Liver (tissue), 9 donors: Measurements from ENCODE around the gene SIK2. TPM values are rescaled to one million over a fixed set of nuclear protein-coding genes. Genes with fewer than 3 reads are reported as not detected.

Experiments
- DNase-seq: peaks from one replicate; pipeline ENCODE4 v3.0.0-alpha.2; 2017; ENCODE audit warnings: low spot score
- H3K27ac ChIP-seq, 2 donors: one replicate each; pipeline ENCODE4 v1.7.0; 2013; ENCODE audit warnings: inconsistent platforms in 2 of 2, low read length in 2 of 2, control low read depth in 1 of 2, low read depth in 1 of 2, mild to moderate bottlenecking in 1 of 2
- H3K27me3 ChIP-seq, 4 donors: one replicate each; pipeline versions ENCODE4 v1.6.1 to v1.7.0; 2013; ENCODE audit warnings: low read length in 3 of 4, inconsistent platforms in 1 of 4, mild to moderate bottlenecking in 1 of 4, moderate library complexity in 1 of 4; ENCODE audit not compliant: control insufficient read depth in 4 of 4, insufficient read depth in 4 of 4
- H3K36me3 ChIP-seq, 4 donors: one replicate each; pipeline versions ENCODE4 v1.6.1 to v1.7.0; 2013; ENCODE audit warnings: low read length in 3 of 4, mild to moderate bottlenecking in 3 of 4, low read depth in 1 of 4, moderate library complexity in 1 of 4; ENCODE audit not compliant: control insufficient read depth in 4 of 4, insufficient read depth in 3 of 4
- H3K4me1 ChIP-seq, 4 donors: one replicate each; pipeline versions ENCODE4 v1.6.1 to v1.7.0; 2013; ENCODE audit warnings: low read length in 3 of 4, mild to moderate bottlenecking in 3 of 4, moderate library complexity in 1 of 4; ENCODE audit not compliant: control insufficient read depth in 4 of 4, insufficient read depth in 4 of 4
- H3K4me3 ChIP-seq, 3 donors: one replicate each; pipeline versions ENCODE4 v1.6.1 to v1.7.0; 2013; ENCODE audit warnings: low read length in 3 of 3, control low read depth in 1 of 3, low read depth in 1 of 3, mild to moderate bottlenecking in 1 of 3
- H3K9ac ChIP-seq, 2 donors: one replicate each; pipeline ENCODE4 v1.7.0; 2013; ENCODE audit warnings: low read length in 2 of 2, mild to moderate bottlenecking in 2 of 2, moderate library complexity in 2 of 2, control low read depth in 1 of 2, low read depth in 1 of 2
- H3K9me3 ChIP-seq, 4 donors: one replicate each; pipeline versions ENCODE4 v1.6.1 to v1.7.0; 2013; ENCODE audit warnings: low read length in 3 of 4; ENCODE audit not compliant: control insufficient read depth in 4 of 4
- ATF3 ChIP-seq: IDR thresholded peaks from 2 replicates; pipeline ENCODE4 v1.6.1; 2016; ENCODE audit warnings: antibody characterized with exemption
- CTCF ChIP-seq: fragments of 150-350 bp; IDR thresholded peaks from 2 replicates; pipeline ENCODE4 v1.5.1; 2017; ENCODE audit warnings: improper control_type of control experiment, low read depth, low read length; ENCODE audit not compliant: missing input control
- EGR1 ChIP-seq, 2 donors: IDR thresholded peaks; 2 replicates each; pipeline ENCODE4 v1.6.1; 2016 to 2018; ENCODE audit warnings: antibody characterized with exemption in 2 of 2, low read depth in 2 of 2
- FOXA1 ChIP-seq: IDR thresholded peaks from 2 replicates; pipeline ENCODE4 v1.6.1; 2016; ENCODE audit warnings: antibody characterized with exemption
- FOXA2 ChIP-seq: IDR thresholded peaks from 2 replicates; pipeline ENCODE4 v1.6.1; 2016; ENCODE audit warnings: antibody characterized with exemption
- GABPA ChIP-seq, 2 donors: IDR thresholded peaks in 1 of 2; conservative IDR thresholded peaks in 1 of 2; 2 replicates each; pipeline ENCODE4 v1.6.1; 2016; ENCODE audit warnings: antibody characterized with exemption in 2 of 2, mild to moderate bottlenecking in 1 of 2, moderate library complexity in 1 of 2
- HNF4A ChIP-seq, 2 donors: conservative IDR thresholded peaks; 2 replicates each; pipeline ENCODE4 v1.6.1; 2016; ENCODE audit warnings: antibody characterized with exemption in 2 of 2, mild to moderate bottlenecking in 2 of 2
- HNF4G ChIP-seq: IDR thresholded peaks from 2 replicates; pipeline ENCODE4 v1.6.1; 2016; ENCODE audit warnings: antibody characterized with exemption
- JUND ChIP-seq, 2 donors: IDR thresholded peaks; 2 replicates each; pipeline ENCODE4 v1.6.1; 2016; ENCODE audit warnings: antibody characterized with exemption in 2 of 2
- NR2F2 ChIP-seq: IDR thresholded peaks from 2 replicates; pipeline ENCODE4 v1.6.1; 2016; ENCODE audit warnings: antibody characterized with exemption
- RAD21 ChIP-seq, 2 donors: IDR thresholded peaks; 2 replicates each; pipeline ENCODE4 v1.6.1; 2016; ENCODE audit warnings: antibody characterized with exemption in 2 of 2, mild to moderate bottlenecking in 2 of 2
- RXRA ChIP-seq, 2 donors: IDR thresholded peaks; 2 replicates each; pipeline ENCODE4 v1.6.1; 2017 to 2018; ENCODE audit warnings: antibody characterized with exemption in 2 of 2, mild to moderate bottlenecking in 1 of 2
- SP1 ChIP-seq: IDR thresholded peaks from 2 replicates; pipeline ENCODE4 v1.6.1; 2018; ENCODE audit warnings: antibody characterized with exemption, mild to moderate bottlenecking
- TAF1 ChIP-seq: conservative IDR thresholded peaks from 2 replicates; pipeline ENCODE4 v1.6.1; 2016; ENCODE audit warnings: antibody characterized with exemption, mild to moderate bottlenecking
- YY1 ChIP-seq: IDR thresholded peaks from 2 replicates; pipeline ENCODE4 v1.6.1; 2016; ENCODE audit warnings: antibody characterized with exemption, mild to moderate bottlenecking
- ZBTB33 ChIP-seq: IDR thresholded peaks from 2 replicates; pipeline ENCODE4 v1.6.1; 2016; ENCODE audit warnings: antibody characterized with exemption
- WGBS: extraction: QIAGEN DNeasy Blood & Tissue Kit; methylation state at CpG from one replicate; pipeline ENCODE4 v1.1.7; 2013; 5-methylcytosine and 5-hydroxymethylcytosine counted together
- polyA plus RNA-seq, 2 donors: library from polyadenylated mRNA; stranded (reverse) in 1 of 2; unstranded in 1 of 2; fragments of 200-250 nt in 1 of 2; fragments of >200 nt in 1 of 2; fragmentation: Nextera tagmentation in 1 of 2; extraction: Ambion mirVana in 1 of 2; gene quantifications; one replicate each; pipeline versions ENCODE4 v1.2.1 to v1.2.3, GENCODE V29; 2013 to 2015
- total RNA-seq, 2 donors: library from RNA; depleted of rRNA; stranded (reverse); fragments of >200 nt; gene quantifications; one replicate each; pipeline ENCODE4 v1.2.3, GENCODE V29; 2014
- TF ChIP-seq, protein P1 (sequence below): IDR thresholded peaks from 2 replicates; pipeline ENCODE4 v1.6.1; 2016; ENCODE audit warnings: antibody characterized with exemption
- TF ChIP-seq, protein P2 (sequence below): IDR thresholded peaks from 2 replicates; pipeline ENCODE4 v1.6.1; 2016; ENCODE audit warnings: antibody characterized with exemption, mild to moderate bottlenecking
- donor health status: healthy.
- donor health status: healthy.
- donor health status: healthy.
- donor health status: healthy.
- donor health status: healthy.

The SIK2 gene
- total and polyA plus RNA-seq, 4 donors = 6.5 to 15.0 (median 9.3) TPM

DNA sequence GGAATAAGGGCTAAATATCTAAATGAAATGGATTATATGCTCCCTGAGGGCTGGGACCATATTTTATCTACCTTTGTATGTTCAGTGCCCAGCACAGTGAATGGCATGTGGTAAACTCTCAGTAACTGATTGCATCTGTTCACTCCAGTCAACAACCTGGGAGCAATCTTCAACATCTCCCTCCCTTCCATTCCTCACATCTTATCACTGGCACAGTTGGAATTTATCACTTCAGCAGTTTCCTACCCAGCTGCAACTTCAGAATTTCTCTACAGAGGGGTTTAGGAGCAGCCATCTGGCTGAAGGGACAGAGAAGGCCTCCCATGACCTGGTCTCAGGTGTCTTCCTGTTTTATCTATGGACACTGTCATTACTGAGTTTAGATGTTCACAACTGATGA lies 9.8 kb upstream of the SIK2 start (continued):
- no peak for TF ChIP-seq CTCF
- no peak for TF ChIP-seq NR2F2
- TF ChIP-seq ZBTB33 = no peak

GRCh38 chr11:111596319-111596718 lies 5.9 kb upstream of the SIK2 start:
- H3K9me3 ChIP-seq = no peaks in the 10 kb centered on the region

More at GRCh38 chr11:111596319-111596718, 5.9 kb upstream of the SIK2 start:
- TF ChIP-seq HNF4G (no peak), ATF3 (no peak), TAF1 (no peak), RXRA (IDR thresholded peaks at IDR 0.05) (no peak), RAD21 (IDR thresholded peaks at IDR 0.05) (no peak), CTCF (no peak), SP1 (no peak), YY1 (no peak), FOXA2 (no peak), HNF4A (conservative IDR thresholded peaks at IDR 0.05) (no peak), ZBTB33 (no peak), NR2F2 (no peak), JUND (IDR thresholded peaks at IDR 0.05) (no peak), EGR1 (IDR thresholded peaks at IDR 0.05; ENCODE audit: low read depth in 2 of 2) (no peak), FOXA1 (no peak), GABPA (IDR thresholded peaks at IDR 0.05 in 1 of 2, conservative IDR thresholded peaks at IDR 0.05 in 1 of 2) (no peak)
- TF ChIP-seq, protein P1, sequence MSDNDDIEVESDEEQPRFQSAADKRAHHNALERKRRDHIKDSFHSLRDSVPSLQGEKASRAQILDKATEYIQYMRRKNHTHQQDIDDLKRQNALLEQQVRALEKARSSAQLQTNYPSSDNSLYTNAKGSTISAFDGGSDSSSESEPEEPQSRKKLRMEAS = no peak
- TF ChIP-seq, protein P2, sequence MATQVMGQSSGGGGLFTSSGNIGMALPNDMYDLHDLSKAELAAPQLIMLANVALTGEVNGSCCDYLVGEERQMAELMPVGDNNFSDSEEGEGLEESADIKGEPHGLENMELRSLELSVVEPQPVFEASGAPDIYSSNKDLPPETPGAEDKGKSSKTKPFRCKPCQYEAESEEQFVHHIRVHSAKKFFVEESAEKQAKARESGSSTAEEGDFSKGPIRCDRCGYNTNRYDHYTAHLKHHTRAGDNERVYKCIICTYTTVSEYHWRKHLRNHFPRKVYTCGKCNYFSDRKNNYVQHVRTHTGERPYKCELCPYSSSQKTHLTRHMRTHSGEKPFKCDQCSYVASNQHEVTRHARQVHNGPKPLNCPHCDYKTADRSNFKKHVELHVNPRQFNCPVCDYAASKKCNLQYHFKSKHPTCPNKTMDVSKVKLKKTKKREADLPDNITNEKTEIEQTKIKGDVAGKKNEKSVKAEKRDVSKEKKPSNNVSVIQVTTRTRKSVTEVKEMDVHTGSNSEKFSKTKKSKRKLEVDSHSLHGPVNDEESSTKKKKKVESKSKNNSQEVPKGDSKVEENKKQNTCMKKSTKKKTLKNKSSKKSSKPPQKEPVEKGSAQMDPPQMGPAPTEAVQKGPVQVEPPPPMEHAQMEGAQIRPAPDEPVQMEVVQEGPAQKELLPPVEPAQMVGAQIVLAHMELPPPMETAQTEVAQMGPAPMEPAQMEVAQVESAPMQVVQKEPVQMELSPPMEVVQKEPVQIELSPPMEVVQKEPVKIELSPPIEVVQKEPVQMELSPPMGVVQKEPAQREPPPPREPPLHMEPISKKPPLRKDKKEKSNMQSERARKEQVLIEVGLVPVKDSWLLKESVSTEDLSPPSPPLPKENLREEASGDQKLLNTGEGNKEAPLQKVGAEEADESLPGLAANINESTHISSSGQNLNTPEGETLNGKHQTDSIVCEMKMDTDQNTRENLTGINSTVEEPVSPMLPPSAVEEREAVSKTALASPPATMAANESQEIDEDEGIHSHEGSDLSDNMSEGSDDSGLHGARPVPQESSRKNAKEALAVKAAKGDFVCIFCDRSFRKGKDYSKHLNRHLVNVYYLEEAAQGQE = no peak
- no peaks in the 10 kb centered on the region for H3K4me1 ChIP-seq
- H3K27ac ChIP-seq = no peak overlapping the region
- 94% methylated on average over 1 of the region's 1 CpG for WGBS
- no peaks in the 10 kb centered on the region for H3K36me3 ChIP-seq
- no peak overlapping the region for H3K9ac ChIP-seq
- no peak for DNase-seq
- H3K4me3 ChIP-seq = no peak overlapping the region
- H3K27me3 ChIP-seq = no peaks in the 10 kb centered on the region
